Spleen (tissue), 7 donors: Measurements from ENCODE around the gene TCF12.

Experiments used
- CTCF ChIP-seq, 11 experiments: fragments of 200-600 bp in 7 of 11; fragments of 450-650 bp in 4 of 11; sonication (generic) in 4 of 11; IDR thresholded peaks in 8 of 11; conservative IDR thresholded peaks in 3 of 11; 1 replicate in 7 of 11; 2 replicates in 4 of 11; pipeline versions ENCODE4 v1.4.0 to v1.8.0; 2016 to 2021; ENCODE audit warnings: antibody characterized with exemption in 11 of 11, inconsistent platforms in 4 of 11, mild to moderate bottlenecking in 1 of 11
- POLR2AphosphoS5 ChIP-seq, 3 donors: sonication (generic); formaldehyde crosslinking; IDR thresholded peaks; one replicate each; pipeline ENCODE4 v1.5.1; 2017; ENCODE audit warnings: antibody characterized with exemption in 3 of 3
- donor health status: DM: no; HTN: no; CAD: no; lungs with moderate emphysema.
- donor health status: DM: no; HTN: no; CAD: no.
- donor health status: DM: no; HTN: no; CAD: no.

- TF ChIP-seq POLR2AphosphoS5 (IDR thresholded peaks at IDR 0.05) (no peak), CTCF (IDR thresholded peaks at IDR 0.05 in 8 of 11, conservative IDR thresholded peaks at IDR 0.05 in 3 of 11) (no peak)
These were observed 1.3 kb downstream of the TCF12 start for GRCh38 chr15:56919609-56920366.
